K562 (cell line): Measurements from ENCODE around the gene PTK6.

Source experiments
- TF ChIP-seq, protein P1 (sequence below), 3 experiments: IDR thresholded peaks in 2 of 3; conservative IDR thresholded peaks in 1 of 3; 2 replicates each; pipeline ENCODE4 v1.5.1; 2011 to 2012; ENCODE audit warnings: low read length in 3 of 3, mild to moderate bottlenecking in 3 of 3, control low read depth in 2 of 3, improper control_type of control experiment in 1 of 3, inconsistent platforms in 1 of 3, low read depth in 1 of 3, mixed read lengths in 1 of 3, moderate library complexity in 1 of 3; ENCODE audit not compliant: insufficient read depth in 2 of 3
- TF ChIP-seq, protein P2 (sequence below): fragments of 250-450 bp; sonication (Bioruptor Pico); IDR thresholded peaks from 2 replicates; pipeline ENCODE4 v1.4.0; 2020; ENCODE audit warnings: mild to moderate bottlenecking, moderate library complexity

DNA sequence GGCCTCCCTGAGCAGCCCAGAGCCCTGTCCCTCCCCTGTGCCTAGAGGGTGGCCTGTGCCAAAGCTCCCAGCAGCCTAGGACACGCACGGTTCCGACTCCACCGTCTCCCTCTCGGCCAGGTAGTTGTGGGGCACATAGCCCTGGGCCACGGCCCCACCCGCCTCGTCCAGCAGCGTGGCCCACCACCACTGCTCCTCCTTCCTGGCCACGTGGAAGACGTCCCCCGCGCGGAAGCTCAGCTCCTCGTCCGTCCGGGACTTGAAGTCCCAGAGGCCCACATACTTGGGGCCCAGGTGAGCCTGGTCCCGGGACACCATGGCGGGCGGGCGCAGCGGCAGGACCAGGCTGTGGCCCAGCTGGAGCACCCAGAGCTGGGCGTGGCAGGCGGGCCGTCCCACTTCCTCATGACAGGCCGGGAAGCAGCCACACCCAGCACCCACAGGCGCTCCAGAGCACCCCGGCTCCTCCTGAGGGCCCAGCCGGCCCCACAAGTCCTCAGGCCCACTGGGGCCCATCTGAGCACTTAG, at the start of gene PTK6:
- TF ChIP-seq, protein P1, sequence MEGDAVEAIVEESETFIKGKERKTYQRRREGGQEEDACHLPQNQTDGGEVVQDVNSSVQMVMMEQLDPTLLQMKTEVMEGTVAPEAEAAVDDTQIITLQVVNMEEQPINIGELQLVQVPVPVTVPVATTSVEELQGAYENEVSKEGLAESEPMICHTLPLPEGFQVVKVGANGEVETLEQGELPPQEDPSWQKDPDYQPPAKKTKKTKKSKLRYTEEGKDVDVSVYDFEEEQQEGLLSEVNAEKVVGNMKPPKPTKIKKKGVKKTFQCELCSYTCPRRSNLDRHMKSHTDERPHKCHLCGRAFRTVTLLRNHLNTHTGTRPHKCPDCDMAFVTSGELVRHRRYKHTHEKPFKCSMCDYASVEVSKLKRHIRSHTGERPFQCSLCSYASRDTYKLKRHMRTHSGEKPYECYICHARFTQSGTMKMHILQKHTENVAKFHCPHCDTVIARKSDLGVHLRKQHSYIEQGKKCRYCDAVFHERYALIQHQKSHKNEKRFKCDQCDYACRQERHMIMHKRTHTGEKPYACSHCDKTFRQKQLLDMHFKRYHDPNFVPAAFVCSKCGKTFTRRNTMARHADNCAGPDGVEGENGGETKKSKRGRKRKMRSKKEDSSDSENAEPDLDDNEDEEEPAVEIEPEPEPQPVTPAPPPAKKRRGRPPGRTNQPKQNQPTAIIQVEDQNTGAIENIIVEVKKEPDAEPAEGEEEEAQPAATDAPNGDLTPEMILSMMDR (IDR thresholded peaks at IDR 0.05 in 2 of 3, conservative IDR thresholded peaks at IDR 0.05 in 1 of 3; ENCODE audit: insufficient read depth in 2 of 3, low read depth in 1 of 3, low read length in 3 of 3) = no peak
- TF ChIP-seq, protein P2, sequence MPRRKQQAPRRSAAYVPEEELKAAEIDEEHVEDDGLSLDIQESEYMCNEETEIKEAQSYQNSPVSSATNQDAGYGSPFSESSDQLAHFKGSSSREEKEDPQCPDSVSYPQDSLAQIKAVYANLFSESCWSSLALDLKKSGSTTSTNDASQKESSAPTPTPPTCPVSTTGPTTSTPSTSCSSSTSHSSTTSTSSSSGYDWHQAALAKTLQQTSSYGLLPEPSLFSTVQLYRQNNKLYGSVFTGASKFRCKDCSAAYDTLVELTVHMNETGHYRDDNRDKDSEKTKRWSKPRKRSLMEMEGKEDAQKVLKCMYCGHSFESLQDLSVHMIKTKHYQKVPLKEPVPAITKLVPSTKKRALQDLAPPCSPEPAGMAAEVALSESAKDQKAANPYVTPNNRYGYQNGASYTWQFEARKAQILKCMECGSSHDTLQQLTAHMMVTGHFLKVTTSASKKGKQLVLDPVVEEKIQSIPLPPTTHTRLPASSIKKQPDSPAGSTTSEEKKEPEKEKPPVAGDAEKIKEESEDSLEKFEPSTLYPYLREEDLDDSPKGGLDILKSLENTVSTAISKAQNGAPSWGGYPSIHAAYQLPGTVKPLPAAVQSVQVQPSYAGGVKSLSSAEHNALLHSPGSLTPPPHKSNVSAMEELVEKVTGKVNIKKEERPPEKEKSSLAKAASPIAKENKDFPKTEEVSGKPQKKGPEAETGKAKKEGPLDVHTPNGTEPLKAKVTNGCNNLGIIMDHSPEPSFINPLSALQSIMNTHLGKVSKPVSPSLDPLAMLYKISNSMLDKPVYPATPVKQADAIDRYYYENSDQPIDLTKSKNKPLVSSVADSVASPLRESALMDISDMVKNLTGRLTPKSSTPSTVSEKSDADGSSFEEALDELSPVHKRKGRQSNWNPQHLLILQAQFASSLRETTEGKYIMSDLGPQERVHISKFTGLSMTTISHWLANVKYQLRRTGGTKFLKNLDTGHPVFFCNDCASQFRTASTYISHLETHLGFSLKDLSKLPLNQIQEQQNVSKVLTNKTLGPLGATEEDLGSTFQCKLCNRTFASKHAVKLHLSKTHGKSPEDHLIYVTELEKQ (CRISPR knock-in tag) = no peak
